B cell (primary cell): Measurements from ENCODE around the gene CXCL5. TPM values are rescaled to one million over a fixed set of nuclear protein-coding genes. Genes with fewer than 3 reads are reported as not detected.

ENCODE experiments used
- ATAC-seq: fragments of 200-7000 bp; cut with Tn5 transposase; one replicate; pipeline ENCODE4 v1.10.0; 2021; ENCODE audit warnings: low read depth, mild to moderate bottlenecking, moderate number of reproducible peaks, moderate library complexity
- CTCF ChIA-PET: fragments of 350-600 bp; sonication (Branson Sonifier 250); formaldehyde crosslinking; loops from one replicate; lab custom pipeline; 2021; ENCODE audit warnings: antibody characterized with exemption, inconsistent platforms; lab: Charles Lee
- POLR2A ChIA-PET: fragments of 350-600 bp; sonication (Branson Sonifier 250); formaldehyde crosslinking; loops from one replicate; lab custom pipeline; 2021; ENCODE audit warnings: antibody characterized with exemption; lab: Charles Lee
- DNase-seq: peaks from one replicate; pipeline ENCODE4 v3.0.0; 2013
- H2AFZ ChIP-seq: 2 replicates; pipeline ENCODE4 v1.6.1; 2012; ENCODE audit warnings: mild to moderate bottlenecking, low read depth, low read length; ENCODE audit not compliant: insufficient read depth, poor library complexity, severe bottlenecking
- H3K27ac ChIP-seq, 2 donors: 1 replicate in 1 of 2; 2 replicates in 1 of 2; pipeline ENCODE4 v1.5.1; 2012 to 2013; ENCODE audit warnings: low read length in 2 of 2, mild to moderate bottlenecking in 2 of 2, moderate library complexity in 1 of 2
- H3K27me3 ChIP-seq, 4 experiments: fragments of 200-600 bp in 1 of 4; sonication (generic) in 1 of 4; replicated peaks in 1 of 4; 1 replicate in 2 of 4; 2 replicates in 2 of 4; pipeline versions ENCODE4 v1.6.1 to v1.7.0; 2013 to 2016; ENCODE audit warnings: low read length in 3 of 4, mild to moderate bottlenecking in 2 of 4, mixed read lengths in 1 of 4, moderate library complexity in 1 of 4; ENCODE audit not compliant: insufficient read depth in 4 of 4, control insufficient read depth in 3 of 4; ENCODE audit errors: control extremely low read depth in 1 of 4
- H3K36me3 ChIP-seq, 2 experiments: replicated peaks in 1 of 2; 1 replicate in 1 of 2; 2 replicates in 1 of 2; pipeline versions ENCODE4 v1.6.1 to v1.7.1; 2013; ENCODE audit warnings: low read length in 1 of 2; ENCODE audit not compliant: insufficient read depth in 2 of 2, control insufficient read depth in 1 of 2; ENCODE audit errors: control extremely low read depth in 1 of 2, extremely low read depth in 1 of 2
- H3K4me1 ChIP-seq, 2 donors: fragments of 200-600 bp in 1 of 2; sonication (generic) in 1 of 2; 1 replicate in 1 of 2; 2 replicates in 1 of 2; pipeline versions ENCODE4 v1.5.1 to v1.6.1; 2013 to 2017; ENCODE audit warnings: low read length in 2 of 2; ENCODE audit not compliant: control insufficient read depth in 2 of 2, insufficient read depth in 2 of 2
- H3K4me2 ChIP-seq: replicated peaks from 2 replicates; pipeline ENCODE3; 2012; ENCODE audit warnings: mild to moderate bottlenecking, low read depth, low read length; ENCODE audit not compliant: poor library complexity, severe bottlenecking
- H3K4me3 ChIP-seq, 5 experiments: fragments of 200-600 bp in 1 of 5; sonication (generic) in 1 of 5; 1 replicate in 3 of 5; 2 replicates in 2 of 5; pipeline versions ENCODE4 v1.5.1 to v1.7.0; 2011 to 2016; ENCODE audit warnings: low read length in 4 of 5, mild to moderate bottlenecking in 4 of 5, low read depth in 2 of 5, control low read depth in 1 of 5, moderate library complexity in 1 of 5; ENCODE audit not compliant: insufficient read depth in 1 of 5; ENCODE audit errors: control extremely low read depth in 1 of 5, extremely low read depth in 1 of 5
- H3K79me2 ChIP-seq: fragments of 200-600 bp; sonication (generic); one replicate; pipeline ENCODE4 v1.6.0; 2016; ENCODE audit warnings: low read length; ENCODE audit not compliant: control insufficient read depth, insufficient read depth
- H3K9ac ChIP-seq: fragments of 200-600 bp; sonication (generic); 2 replicates; pipeline ENCODE4 v1.6.1; 2017; ENCODE audit warnings: mild to moderate bottlenecking, low read length, moderate library complexity
- H3K9me3 ChIP-seq, 3 donors: one replicate each; pipeline versions ENCODE4 v1.6.1 to v1.7.1; 2013; ENCODE audit warnings: low read length in 2 of 3; ENCODE audit not compliant: control insufficient read depth in 2 of 3, insufficient read depth in 1 of 3; ENCODE audit errors: control extremely low read depth in 1 of 3
- H4K20me1 ChIP-seq: 2 replicates; pipeline ENCODE4 v1.6.0; 2012; ENCODE audit warnings: mild to moderate bottlenecking, low read length; ENCODE audit not compliant: insufficient read depth, control insufficient read depth, poor library complexity, severe bottlenecking
- H3K27ac Mint-ChIP-seq: one replicate; pipeline ENCODE4 v1.8.0; 2021; ENCODE audit warnings: mixed read lengths
- H3K27me3 Mint-ChIP-seq: one replicate; pipeline ENCODE4 v1.8.0; 2021; ENCODE audit warnings: mixed read lengths
- H3K4me1 Mint-ChIP-seq: one replicate; pipeline ENCODE4 v1.8.0; 2021; ENCODE audit warnings: mixed read lengths
- H3K4me3 Mint-ChIP-seq: one replicate; pipeline ENCODE4 v1.8.0; 2021; ENCODE audit warnings: mixed read lengths
- H3K9me3 Mint-ChIP-seq: one replicate; pipeline ENCODE4 v1.8.0; 2022; ENCODE audit warnings: mixed read lengths; ENCODE audit not compliant: insufficient read depth
- EZH2 ChIP-seq: IDR thresholded peaks from 2 replicates; pipeline ENCODE4 v1.6.1; 2012; ENCODE audit warnings: borderline replicate concordance, low read depth, mild to moderate bottlenecking, moderate library complexity, low read length; ENCODE audit not compliant: insufficient read depth, poor library complexity, severe bottlenecking
- intact Hi-C: fragments of 100-400 bp; cut with micrococcal nuclease; formaldehyde crosslinking; loops from one replicate; pipeline ENCODE4 v1.10.0; 2022
- polyA plus RNA-seq: library from polyadenylated mRNA; depleted of rRNA; stranded (reverse); fragments of >200 nt; gene quantifications from 2 replicates; pipeline ENCODE4 v1.2.3, GENCODE V29; 2012
- total RNA-seq, 2 donors: library from RNA; stranded (reverse); fragments of 120-200 nt in 1 of 2; gene quantifications; 1 replicate in 1 of 2; 2 replicates in 1 of 2; pipeline versions ENCODE4 v1.2.3 to v1.2.4, GENCODE V29; 2013 to 2022
- TF ChIP-seq, protein P1 (sequence below): fragments of 200-600 bp; IDR thresholded peaks from one replicate; pipeline ENCODE4 v1.8.0; 2022; ENCODE audit warnings: antibody characterized with exemption, mild to moderate bottlenecking

CXCL5 gene
- total and polyA plus RNA-seq, 2 donors (not counting 1 experiment from before 2014, with no cell fraction given), result not detected

DNA sequence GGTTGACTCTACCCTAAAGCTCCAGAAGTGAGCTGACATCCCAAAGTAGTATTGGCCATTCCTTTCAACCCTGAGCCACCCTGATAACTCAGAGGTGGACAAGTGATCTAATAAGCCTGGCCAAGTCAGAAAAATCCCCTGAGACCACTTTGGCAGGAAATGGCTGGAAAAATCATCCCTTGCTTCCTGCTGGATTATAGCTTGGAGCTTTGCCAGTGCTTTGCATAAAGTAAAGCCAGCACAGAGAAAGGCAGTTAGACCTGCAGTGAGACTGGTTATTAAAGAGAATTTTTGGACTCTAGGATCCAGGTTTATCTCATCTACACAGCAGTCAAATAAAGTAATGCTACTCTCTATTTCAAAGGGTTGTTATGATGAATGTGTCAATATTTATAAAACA, 33.6 kb upstream of the CXCL5 start:
- Histone ChIP-seq H3K27me3 (peaks cover 0 to 6% (median 2%) of the 10 kb centered on the region in 4 experiments), H3K36me3 (no peaks in the 10 kb centered on the region), H2AFZ (no peak overlapping the region), H3K79me2 (no peaks in the 10 kb centered on the region), H3K4me1 (no peaks in the 10 kb centered on the region), H4K20me1 (no peaks in the 10 kb centered on the region), H3K9me3 (no peaks in the 10 kb centered on the region), H3K4me2 (no peak overlapping the region), H3K27ac (no peak overlapping the region), H3K4me3 (no peak overlapping the region), H3K9ac (no peak overlapping the region)
- ATAC-seq (no peak), DNase-seq (no peak)
- Mint-ChIP-seq H3K27me3 (peaks cover 12% of the 10 kb centered on the region), H3K4me3 (no peak overlapping the region), H3K9me3 (no peaks in the 10 kb centered on the region), H3K27ac (no peak overlapping the region), H3K4me1 (no peaks in the 10 kb centered on the region)
- intact Hi-C loops, result no loop called here
- TF ChIP-seq EZH2, result no peak
- TF ChIP-seq, protein P1, sequence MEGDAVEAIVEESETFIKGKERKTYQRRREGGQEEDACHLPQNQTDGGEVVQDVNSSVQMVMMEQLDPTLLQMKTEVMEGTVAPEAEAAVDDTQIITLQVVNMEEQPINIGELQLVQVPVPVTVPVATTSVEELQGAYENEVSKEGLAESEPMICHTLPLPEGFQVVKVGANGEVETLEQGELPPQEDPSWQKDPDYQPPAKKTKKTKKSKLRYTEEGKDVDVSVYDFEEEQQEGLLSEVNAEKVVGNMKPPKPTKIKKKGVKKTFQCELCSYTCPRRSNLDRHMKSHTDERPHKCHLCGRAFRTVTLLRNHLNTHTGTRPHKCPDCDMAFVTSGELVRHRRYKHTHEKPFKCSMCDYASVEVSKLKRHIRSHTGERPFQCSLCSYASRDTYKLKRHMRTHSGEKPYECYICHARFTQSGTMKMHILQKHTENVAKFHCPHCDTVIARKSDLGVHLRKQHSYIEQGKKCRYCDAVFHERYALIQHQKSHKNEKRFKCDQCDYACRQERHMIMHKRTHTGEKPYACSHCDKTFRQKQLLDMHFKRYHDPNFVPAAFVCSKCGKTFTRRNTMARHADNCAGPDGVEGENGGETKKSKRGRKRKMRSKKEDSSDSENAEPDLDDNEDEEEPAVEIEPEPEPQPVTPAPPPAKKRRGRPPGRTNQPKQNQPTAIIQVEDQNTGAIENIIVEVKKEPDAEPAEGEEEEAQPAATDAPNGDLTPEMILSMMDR, result no peak
- ChIA-PET CTCF (no interaction called here), POLR2A (no interaction called here)

GRCh38 chr4:74031576-74031975, 33.1 kb upstream of the CXCL5 start:
- no peak overlapping the region for H3K4me2 ChIP-seq
- H3K9me3 ChIP-seq, result no peaks in the 10 kb centered on the region
- no peak overlapping the region for H3K9ac ChIP-seq
- ATAC-seq, result no peak
- H3K4me1 ChIP-seq, result no peaks in the 10 kb centered on the region
- H3K4me3 ChIP-seq, result no peak overlapping the region
- H2AFZ ChIP-seq, result no peak overlapping the region
- peaks cover 0 to 5% (median 2%) of the 10 kb centered on the region in 4 experiments for H3K27me3 ChIP-seq
- intact Hi-C loops, result no loop called here
- no peak overlapping the region for H3K4me3 Mint-ChIP-seq
- no peaks in the 10 kb centered on the region for H3K36me3 ChIP-seq
- H3K9me3 Mint-ChIP-seq, result no peaks in the 10 kb centered on the region
- TF ChIP-seq EZH2, result no peak
- TF ChIP-seq, protein P1, result no peak
- ChIA-PET POLR2A (no interaction called here), CTCF (no interaction called here)
- no peak overlapping the region for H3K27ac Mint-ChIP-seq
- H4K20me1 ChIP-seq, result no peaks in the 10 kb centered on the region
- DNase-seq, result no peak
- H3K27me3 Mint-ChIP-seq, result peaks cover 12% of the 10 kb centered on the region
- H3K79me2 ChIP-seq, result no peaks in the 10 kb centered on the region
- no peaks in the 10 kb centered on the region for H3K4me1 Mint-ChIP-seq
- no peak overlapping the region for H3K27ac ChIP-seq
